Caco-2 (cell line): ENCODE measurements around the gene DLGAP3. TPM values are rescaled to one million over a fixed set of nuclear protein-coding genes. Genes with fewer than 3 reads are reported as not detected.

Experiments used
- BruUV-seq: library from RNA; stranded (reverse); fragments of 400-500 nt; replicated peaks from 2 replicates; lab custom pipeline; 2021; lab: Mats Ljungman, UMichigan
- CTCF ChIA-PET: fragments of 300-600 bp; sonication (Branson Sonifier 250); formaldehyde crosslinking; loops from one replicate; lab custom pipeline; 2022; ENCODE audit warnings: antibody characterized with exemption; lab: Charles Lee
- POLR2A ChIA-PET: fragments of 300-600 bp; sonication (Branson Sonifier 250); formaldehyde crosslinking; loops from one replicate; lab custom pipeline; 2022; ENCODE audit warnings: antibody characterized with exemption; lab: Charles Lee
- DNase-seq, 2 experiments: peaks; one replicate each; pipeline versions ENCODE4 v3.0.0 to v3.0.0-alpha.2; 2020 to 2022
- H3K27me3 ChIP-seq: replicated peaks from 2 replicates; pipeline ENCODE4 v1.6.0; 2011; ENCODE audit warnings: low read length; ENCODE audit not compliant: control insufficient read depth, insufficient read depth
- H3K36me3 ChIP-seq: 2 replicates; pipeline ENCODE4 v1.5.1; 2011; ENCODE audit warnings: low read length; ENCODE audit not compliant: control insufficient read depth, insufficient read depth
- H3K4me1 ChIP-seq: fragments of 250-450 bp; sonication (Bioruptor Pico); 2 replicates; pipeline ENCODE4 v1.5.1; 2020; ENCODE audit warnings: mild to moderate bottlenecking
- H3K4me3 ChIP-seq: 2 replicates; pipeline ENCODE4 v1.5.1; 2011; ENCODE audit warnings: low read depth, mild to moderate bottlenecking, control low read depth, low read length
- H3K9me3 ChIP-seq: fragments of 250-450 bp; sonication (Bioruptor Pico); 2 replicates; pipeline ENCODE4 v1.5.1; 2020; ENCODE audit warnings: mild to moderate bottlenecking, moderate library complexity
- H3K27ac Mint-ChIP-seq: one replicate; pipeline ENCODE4 v1.8.0; 2022; ENCODE audit warnings: mixed read lengths; ENCODE audit not compliant: unreplicated experiment
- H3K27me3 Mint-ChIP-seq: one replicate; pipeline ENCODE4 v1.8.0; 2022; ENCODE audit warnings: mixed read lengths; ENCODE audit not compliant: insufficient read depth, unreplicated experiment
- H3K36me3 Mint-ChIP-seq: one replicate; pipeline ENCODE4 v1.8.0; 2022; ENCODE audit warnings: mild to moderate bottlenecking, mixed read lengths; ENCODE audit not compliant: insufficient read depth, unreplicated experiment
- H3K4me1 Mint-ChIP-seq: one replicate; pipeline ENCODE4 v1.8.0; 2022; ENCODE audit warnings: low read depth, mixed read lengths; ENCODE audit not compliant: unreplicated experiment
- H3K4me3 Mint-ChIP-seq: one replicate; pipeline ENCODE4 v1.8.0; 2022; ENCODE audit warnings: mild to moderate bottlenecking, moderate library complexity, mixed read lengths; ENCODE audit not compliant: unreplicated experiment
- H3K9me3 Mint-ChIP-seq: one replicate; pipeline ENCODE4 v1.8.0; 2022; ENCODE audit warnings: mixed read lengths; ENCODE audit not compliant: unreplicated experiment
- intact Hi-C: fragments of 100-400 bp; cut with micrococcal nuclease; formaldehyde crosslinking; loops from one replicate; pipeline ENCODE4 v1.10.0; 2022; ENCODE audit not compliant: unreplicated experiment
- total RNA-seq: library from RNA; stranded (reverse); gene quantifications from 2 replicates; pipeline ENCODE4 v1.2.3, GENCODE V29; 2022
- TF ChIP-seq, protein P1 (sequence below), 2 experiments: fragments of 200-600 bp in 1 of 2; IDR thresholded peaks; 1 replicate in 1 of 2; 2 replicates in 1 of 2; pipeline versions ENCODE4 v1.5.1 to v1.8.0; 2011 to 2022; ENCODE audit warnings: antibody characterized with exemption in 1 of 2, control low read depth in 1 of 2, inconsistent platforms in 1 of 2, low read depth in 1 of 2, low read length in 1 of 2, mild to moderate bottlenecking in 1 of 2, moderate library complexity in 1 of 2; ENCODE audit not compliant: insufficient read depth in 1 of 2, severe bottlenecking in 1 of 2, unreplicated experiment in 1 of 2

DLGAP3 gene
- total RNA-seq, 1 experiment from 2014 or later = 0.16 TPM

DNA sequence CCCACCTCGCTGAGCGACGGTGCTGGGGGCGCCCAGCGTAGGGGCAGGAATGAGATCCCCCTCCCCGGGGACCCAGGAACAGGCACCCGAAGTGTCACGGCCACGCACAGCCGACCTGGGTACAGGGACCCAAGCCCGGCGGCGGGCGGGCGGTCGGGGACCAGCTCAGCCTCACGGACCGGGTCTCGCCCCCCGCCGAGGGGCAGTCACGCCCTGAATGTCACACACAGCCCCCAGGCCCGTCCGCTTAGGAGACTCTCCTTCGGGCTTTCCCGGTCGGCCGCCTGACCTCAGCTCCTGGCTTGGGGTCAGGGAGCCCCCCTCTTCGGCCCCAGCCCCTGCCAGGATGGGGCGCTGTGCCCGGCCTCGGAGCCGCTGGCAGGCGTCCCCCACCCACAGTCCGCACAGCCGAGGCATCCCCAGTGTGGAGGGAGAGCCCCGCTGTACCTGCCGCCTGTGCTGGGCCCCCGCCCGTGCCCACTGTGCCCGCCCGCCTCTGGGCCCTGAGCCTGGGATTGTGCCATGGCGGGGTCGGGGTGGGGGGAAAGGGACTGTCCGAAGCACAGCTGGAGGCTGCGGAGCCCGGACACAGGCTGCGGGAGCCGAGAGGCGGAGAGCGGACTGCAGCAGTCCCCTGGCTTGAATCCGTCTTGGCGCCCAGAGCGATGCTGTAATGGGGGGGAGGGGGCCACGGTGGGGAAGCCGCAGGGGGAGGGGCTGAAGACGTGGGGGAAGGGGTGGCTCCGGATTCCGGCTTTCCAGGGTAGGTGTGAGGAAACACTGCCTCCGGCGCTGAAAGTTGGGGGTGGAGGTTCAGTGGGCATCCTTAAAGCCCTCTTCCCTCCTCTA, 627 bp upstream of the DLGAP3 start:
- peak in 1 of 2 experiments; percentile 2 for DNase-seq
- ChIA-PET CTCF (interaction anchor here (0.7 kb wide), 1 partner anchor 10 kb away, joined by 4 read pairs; no protein-coding TSS in a partner anchor), POLR2A (no interaction called here)
- TF ChIP-seq, protein P1, sequence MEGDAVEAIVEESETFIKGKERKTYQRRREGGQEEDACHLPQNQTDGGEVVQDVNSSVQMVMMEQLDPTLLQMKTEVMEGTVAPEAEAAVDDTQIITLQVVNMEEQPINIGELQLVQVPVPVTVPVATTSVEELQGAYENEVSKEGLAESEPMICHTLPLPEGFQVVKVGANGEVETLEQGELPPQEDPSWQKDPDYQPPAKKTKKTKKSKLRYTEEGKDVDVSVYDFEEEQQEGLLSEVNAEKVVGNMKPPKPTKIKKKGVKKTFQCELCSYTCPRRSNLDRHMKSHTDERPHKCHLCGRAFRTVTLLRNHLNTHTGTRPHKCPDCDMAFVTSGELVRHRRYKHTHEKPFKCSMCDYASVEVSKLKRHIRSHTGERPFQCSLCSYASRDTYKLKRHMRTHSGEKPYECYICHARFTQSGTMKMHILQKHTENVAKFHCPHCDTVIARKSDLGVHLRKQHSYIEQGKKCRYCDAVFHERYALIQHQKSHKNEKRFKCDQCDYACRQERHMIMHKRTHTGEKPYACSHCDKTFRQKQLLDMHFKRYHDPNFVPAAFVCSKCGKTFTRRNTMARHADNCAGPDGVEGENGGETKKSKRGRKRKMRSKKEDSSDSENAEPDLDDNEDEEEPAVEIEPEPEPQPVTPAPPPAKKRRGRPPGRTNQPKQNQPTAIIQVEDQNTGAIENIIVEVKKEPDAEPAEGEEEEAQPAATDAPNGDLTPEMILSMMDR (IDR thresholded peaks at IDR 0.05; ENCODE audit: insufficient read depth in 1 of 2, low read depth in 1 of 2, low read length in 1 of 2, severe bottlenecking in 1 of 2, unreplicated experiment in 1 of 2) = no peak
- no peaks in the 10 kb centered on the region for H3K9me3 Mint-ChIP-seq
- Histone ChIP-seq H3K36me3 (no peaks in the 10 kb centered on the region), H3K4me3 (peak overlapping the region; percentile 29), H3K27me3 (peaks cover 2% of the 10 kb centered on the region; the same call in 1 of the 2 replicates), H3K9me3 (no peaks in the 10 kb centered on the region), H3K4me1 (0 out of 2 replicates have a peak, but pooled peaks cover 3% of the 10 kb centered on the region)
- H3K27ac Mint-ChIP-seq = no peak overlapping the region
- no peaks in the 10 kb centered on the region for H3K36me3 Mint-ChIP-seq
- intact Hi-C loops = no loop called here
- no peaks in the 10 kb centered on the region for H3K4me1 Mint-ChIP-seq
- H3K4me3 Mint-ChIP-seq = no peak overlapping the region
- H3K27me3 Mint-ChIP-seq = peaks cover 8% of the 10 kb centered on the region
- BruUV-seq = no TSS peak

DNA sequence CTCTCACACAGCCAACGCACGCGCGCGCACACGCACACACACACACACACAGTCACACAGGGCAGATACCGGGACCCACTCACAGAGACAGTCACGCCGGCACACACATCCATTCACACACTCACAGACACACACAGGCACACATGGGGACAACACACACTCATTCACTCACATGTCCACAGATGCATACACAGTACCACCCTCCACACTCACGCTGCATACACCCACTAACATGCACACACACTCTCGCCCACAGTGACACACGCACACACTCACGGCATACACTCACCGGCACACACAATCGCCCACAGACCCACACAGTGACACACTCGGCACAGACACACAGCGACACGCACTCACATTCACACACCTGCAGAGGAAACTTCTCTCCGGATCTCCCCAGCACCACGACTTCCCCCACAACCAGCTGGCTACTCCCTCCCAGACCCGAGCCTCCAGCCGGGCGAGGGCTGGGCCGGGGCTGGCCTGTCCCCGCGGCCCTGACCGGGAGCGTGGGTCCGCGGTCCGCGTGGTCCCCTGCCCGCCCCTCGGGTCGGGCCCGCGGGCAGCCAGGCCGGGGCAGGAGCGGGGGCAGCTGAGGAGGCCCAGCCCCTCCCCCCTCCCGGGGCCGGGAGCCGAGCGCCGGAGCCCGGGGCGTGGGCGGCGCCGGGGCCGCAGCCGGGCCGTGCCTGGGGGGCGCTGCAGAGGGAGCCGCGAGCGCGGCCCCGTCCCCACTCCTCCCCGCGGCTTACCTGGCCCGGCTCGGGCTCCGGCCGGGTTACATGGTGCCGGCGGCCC, 552 bp downstream of the DLGAP3 start:
- H3K4me3 Mint-ChIP-seq = peak overlapping the region; percentile 51
- H3K36me3 Mint-ChIP-seq = no peaks in the 10 kb centered on the region
- Histone ChIP-seq H3K4me1 (0 out of 2 replicates have a peak, but pooled peaks cover 3% of the 10 kb centered on the region), H3K36me3 (no peaks in the 10 kb centered on the region), H3K4me3 (peak overlapping the region; percentile 26), H3K27me3 (peaks cover 2% of the 10 kb centered on the region; the same call in 1 of the 2 replicates), H3K9me3 (no peaks in the 10 kb centered on the region)
- TF ChIP-seq, protein P1 (IDR thresholded peaks at IDR 0.05; ENCODE audit: insufficient read depth in 1 of 2, low read depth in 1 of 2, low read length in 1 of 2, severe bottlenecking in 1 of 2, unreplicated experiment in 1 of 2) = no peak
- H3K27ac Mint-ChIP-seq = no peak overlapping the region
- DNase-seq = peak in 1 of 2 experiments; percentile 15
- intact Hi-C loops = no loop called here
- no peaks in the 10 kb centered on the region for H3K9me3 Mint-ChIP-seq
- CTCF ChIA-PET = no interaction called here
- H3K27me3 Mint-ChIP-seq = peaks cover 10% of the 10 kb centered on the region
- H3K4me1 Mint-ChIP-seq = no peaks in the 10 kb centered on the region
- BruUV-seq = no TSS peak
- POLR2A ChIA-PET = no interaction called here

DNA sequence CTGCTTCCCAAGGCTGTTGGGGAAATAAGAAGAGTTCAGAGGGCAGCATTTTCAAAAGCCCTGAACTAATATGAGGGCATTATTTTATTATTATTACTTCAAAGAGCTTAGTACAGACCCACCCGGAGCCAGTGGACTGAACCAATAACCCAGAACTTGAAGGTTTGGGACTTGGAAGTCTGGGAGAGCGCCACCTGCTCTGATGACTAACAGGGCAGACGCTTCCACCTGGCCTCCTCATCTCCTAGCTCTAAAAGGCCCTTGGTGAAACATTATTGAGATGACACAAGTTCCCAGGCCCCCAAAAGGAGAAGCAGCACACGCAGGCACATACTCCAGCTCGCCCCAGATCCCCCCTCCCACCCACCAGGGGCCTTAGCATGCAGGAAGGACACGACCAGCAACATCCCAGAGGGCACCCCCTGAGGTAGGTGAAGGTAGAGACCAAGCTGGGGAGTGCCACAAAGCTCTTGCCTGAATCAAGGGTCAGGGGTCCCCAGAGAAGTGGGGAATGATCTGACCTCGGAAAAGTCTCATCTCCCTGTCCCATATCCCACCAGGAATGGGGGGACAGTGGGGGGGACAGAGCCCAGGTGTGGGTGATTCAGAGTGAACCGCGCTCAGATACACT, 1.3 kb downstream of the DLGAP3 start:
- Mint-ChIP-seq H3K27me3 (peaks cover 11% of the 10 kb centered on the region), H3K9me3 (no peaks in the 10 kb centered on the region), H3K4me3 (peak overlapping the region; percentile 51), H3K27ac (no peak overlapping the region), H3K36me3 (no peaks in the 10 kb centered on the region), H3K4me1 (no peaks in the 10 kb centered on the region)
- TF ChIP-seq, protein P1 (IDR thresholded peaks at IDR 0.05; ENCODE audit: insufficient read depth in 1 of 2, low read depth in 1 of 2, low read length in 1 of 2, severe bottlenecking in 1 of 2, unreplicated experiment in 1 of 2) = no peak
- ChIA-PET POLR2A (no interaction called here), CTCF (no interaction called here)
- intact Hi-C loops = no loop called here
- no TSS peak for BruUV-seq
- H3K4me1 ChIP-seq = 0 out of 2 replicates have a peak, but pooled peaks cover 3% of the 10 kb centered on the region
- H3K27me3 ChIP-seq = peaks cover 2% of the 10 kb centered on the region; the same call in 1 of the 2 replicates
- no peaks in the 10 kb centered on the region for H3K9me3 ChIP-seq
- no peak for DNase-seq
- H3K36me3 ChIP-seq = no peaks in the 10 kb centered on the region
- no peak overlapping the region for H3K4me3 ChIP-seq
